NCI-H187 (cell line): ENCODE measurements around the gene CASP12.
A peak's percentile ranks its signal among the peaks of the same experiment; 100 is the strongest.
"Not testable (repeated sequence)": the region's sequence is repeated elsewhere in the genome, so short reads cannot be mapped to it uniquely, and the experiment has no call there.

Experiments used
- DNase-seq, 2 experiments: peaks; one replicate each; lab custom pipeline; 2025; lab: John Stamatoyannopoulos, UW

CASP12 gene

GRCh38 chr11:104897891-104898684 is at the start of gene CASP12:
CASP12 (minus strand) TSS chr11:104898460.
- no peak for DNase-seq

GRCh38 chr11:104946907-104947306 is 48.6 kb upstream of the CASP12 start:
- peak in 1 of 2 experiments; percentile 18 for DNase-seq

- DNase-seq = no peak
These were observed 45.8 kb upstream of the CASP12 start for GRCh38 chr11:104944076-104944475.

- no peak for DNase-seq
These were observed 45.3 kb upstream of the CASP12 start for GRCh38 chr11:104943561-104943960.

GRCh38 chr11:104934594-104934993 is 36.3 kb upstream of the CASP12 start:
- DNase-seq = no peak

- not testable (repeated sequence) for DNase-seq
These were observed 35.8 kb upstream of the CASP12 start for GRCh38 chr11:104934073-104934472.

GRCh38 chr11:104928811-104929210 is 30.6 kb upstream of the CASP12 start:
- no peak for DNase-seq

- no peak for DNase-seq
These were observed 28.7 kb upstream of the CASP12 start for GRCh38 chr11:104926771-104927611.

- DNase-seq = no peak
These were observed 27.6 kb upstream of the CASP12 start for GRCh38 chr11:104925850-104926249.

GRCh38 chr11:104918113-104918824 is 20.0 kb upstream of the CASP12 start:
- no peak for DNase-seq

GRCh38 chr11:104917271-104918112 is 19.2 kb upstream of the CASP12 start:
- no peak for DNase-seq

- DNase-seq = no peak
These were observed 18.2 kb upstream of the CASP12 start for GRCh38 chr11:104916442-104916841.

- DNase-seq = no peak
These were observed 13.8 kb upstream of the CASP12 start for GRCh38 chr11:104912102-104912501.

GRCh38 chr11:104908186-104908531 is 9.9 kb upstream of the CASP12 start:
- DNase-seq = no peak

- no peak for DNase-seq
These were observed 9.4 kb upstream of the CASP12 start for GRCh38 chr11:104907521-104908185.

- no peak for DNase-seq
These were observed 7.0 kb upstream of the CASP12 start for GRCh38 chr11:104905271-104905670.

GRCh38 chr11:104899226-104899625 is 966 bp upstream of the CASP12 start:
- no peak for DNase-seq

GRCh38 chr11:104898685-104899013 is 389 bp upstream of the CASP12 start:
- DNase-seq = no peak

GRCh38 chr11:104895634-104896033 is 2.6 kb downstream of the CASP12 start:
- DNase-seq = no peak

GRCh38 chr11:104893876-104894275 is 4.4 kb downstream of the CASP12 start:
- no peak for DNase-seq
